ENCODE results near the gene MTOR.

DNA sequence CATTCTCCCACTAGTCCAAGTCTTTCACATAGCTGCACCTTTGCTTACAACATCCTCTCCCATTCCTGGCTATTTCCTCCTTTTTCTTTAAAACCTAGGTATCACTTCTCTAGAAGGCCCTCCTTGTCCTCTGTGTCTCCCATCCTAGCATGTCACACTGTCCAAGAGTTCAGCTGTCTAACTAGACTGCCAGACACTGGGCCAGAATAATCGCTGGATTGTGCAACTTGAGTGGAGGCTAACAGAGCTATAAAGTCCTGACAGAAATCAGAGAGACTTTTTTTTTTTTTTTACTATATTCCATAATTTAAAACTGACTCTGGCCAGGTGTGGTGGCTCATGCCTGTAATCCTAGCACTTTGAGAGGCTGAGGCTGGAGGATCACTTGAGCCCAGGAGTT, 77.4 kb downstream of the MTOR start:
- TF ChIP-seq TAF1 (IDR thresholded peaks at IDR 0.05; ENCODE audit: borderline replicate concordance, insufficient read depth, low read length) = no peak
- no peak for TF ChIP-seq SIN3A (IDR thresholded peaks at IDR 0.05; ENCODE audit: borderline replicate concordance, insufficient read depth, low read length)
- TF ChIP-seq, protein P1, sequence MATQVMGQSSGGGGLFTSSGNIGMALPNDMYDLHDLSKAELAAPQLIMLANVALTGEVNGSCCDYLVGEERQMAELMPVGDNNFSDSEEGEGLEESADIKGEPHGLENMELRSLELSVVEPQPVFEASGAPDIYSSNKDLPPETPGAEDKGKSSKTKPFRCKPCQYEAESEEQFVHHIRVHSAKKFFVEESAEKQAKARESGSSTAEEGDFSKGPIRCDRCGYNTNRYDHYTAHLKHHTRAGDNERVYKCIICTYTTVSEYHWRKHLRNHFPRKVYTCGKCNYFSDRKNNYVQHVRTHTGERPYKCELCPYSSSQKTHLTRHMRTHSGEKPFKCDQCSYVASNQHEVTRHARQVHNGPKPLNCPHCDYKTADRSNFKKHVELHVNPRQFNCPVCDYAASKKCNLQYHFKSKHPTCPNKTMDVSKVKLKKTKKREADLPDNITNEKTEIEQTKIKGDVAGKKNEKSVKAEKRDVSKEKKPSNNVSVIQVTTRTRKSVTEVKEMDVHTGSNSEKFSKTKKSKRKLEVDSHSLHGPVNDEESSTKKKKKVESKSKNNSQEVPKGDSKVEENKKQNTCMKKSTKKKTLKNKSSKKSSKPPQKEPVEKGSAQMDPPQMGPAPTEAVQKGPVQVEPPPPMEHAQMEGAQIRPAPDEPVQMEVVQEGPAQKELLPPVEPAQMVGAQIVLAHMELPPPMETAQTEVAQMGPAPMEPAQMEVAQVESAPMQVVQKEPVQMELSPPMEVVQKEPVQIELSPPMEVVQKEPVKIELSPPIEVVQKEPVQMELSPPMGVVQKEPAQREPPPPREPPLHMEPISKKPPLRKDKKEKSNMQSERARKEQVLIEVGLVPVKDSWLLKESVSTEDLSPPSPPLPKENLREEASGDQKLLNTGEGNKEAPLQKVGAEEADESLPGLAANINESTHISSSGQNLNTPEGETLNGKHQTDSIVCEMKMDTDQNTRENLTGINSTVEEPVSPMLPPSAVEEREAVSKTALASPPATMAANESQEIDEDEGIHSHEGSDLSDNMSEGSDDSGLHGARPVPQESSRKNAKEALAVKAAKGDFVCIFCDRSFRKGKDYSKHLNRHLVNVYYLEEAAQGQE (IDR thresholded peaks at IDR 0.05; ENCODE audit: insufficient read depth in 1 of 2, low read depth in 2 of 2, low read length in 2 of 2) = no peak

Measured in PFSK-1 (cell line).